Stimulated activated CD4-positive, alpha-beta T cell treated with anti-CD3 and anti-CD28 coated beads, Interleukin-12 subunit alpha, Interleukin-12 subunit beta, amount 100 ng/mL, for 4 hours (primary cell): ENCODE measurements around the gene CIPC.

Experiments used
- DNase-seq: peaks from one replicate; pipeline ENCODE4 v3.0.0-alpha.2; 2020

Gene CIPC

DNA sequence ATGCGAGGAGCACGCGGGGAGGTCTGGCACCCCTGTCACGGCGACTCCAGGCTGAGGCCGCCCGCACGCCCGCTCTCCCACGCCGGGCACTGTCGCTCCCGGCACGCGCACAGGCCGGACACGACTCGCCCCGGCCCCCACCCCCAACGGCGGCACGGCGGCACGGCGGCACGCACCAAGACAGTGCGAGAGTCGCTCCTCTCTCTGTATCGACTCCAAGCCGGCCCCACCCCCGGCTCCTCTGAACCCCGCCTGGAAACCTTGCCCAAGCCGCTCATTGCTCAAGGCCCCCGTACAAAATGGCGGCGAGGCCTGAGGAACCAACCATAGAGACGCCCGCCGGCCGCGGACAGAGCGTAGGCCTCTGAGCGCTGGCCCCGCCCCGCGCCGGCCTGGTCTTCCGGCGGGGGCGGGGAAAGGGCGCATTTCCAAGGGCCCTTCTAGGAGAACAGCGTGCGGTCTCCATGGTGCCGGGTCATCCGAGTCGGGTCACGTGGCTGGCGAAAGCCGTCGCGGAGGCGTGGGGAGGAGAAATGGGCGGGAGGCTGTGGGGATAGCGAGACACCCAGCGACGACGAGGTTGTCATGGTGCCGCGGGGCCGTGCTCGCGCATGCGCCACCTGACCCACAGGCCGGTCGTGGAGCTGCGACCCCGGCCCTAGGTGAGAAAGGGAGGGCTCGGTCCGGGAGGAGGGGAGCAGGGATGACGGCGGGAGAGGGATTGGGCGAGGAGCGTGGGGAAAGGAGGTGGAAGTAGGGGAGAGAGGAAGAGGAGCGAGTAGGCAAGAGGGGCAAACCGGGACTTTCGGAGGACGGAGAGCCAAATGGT is at the start of gene CIPC:
Gene CIPC (plus strand): TSS at position 559 of the 829 bp plus-strand sequence. CDS start 7,451 bp downstream, outside the sequence.
- peak; percentile 98 for DNase-seq

- DNase-seq: no peak
Measured at GRCh38 chr14:77051116-77051515, 46.9 kb upstream of the CIPC start.

- no peak for DNase-seq
Measured at GRCh38 chr14:77052281-77053044, 45.6 kb upstream of the CIPC start.

- peak; percentile 80 for DNase-seq
Measured at GRCh38 chr14:77053046-77053841, 44.8 kb upstream of the CIPC start.

DNA sequence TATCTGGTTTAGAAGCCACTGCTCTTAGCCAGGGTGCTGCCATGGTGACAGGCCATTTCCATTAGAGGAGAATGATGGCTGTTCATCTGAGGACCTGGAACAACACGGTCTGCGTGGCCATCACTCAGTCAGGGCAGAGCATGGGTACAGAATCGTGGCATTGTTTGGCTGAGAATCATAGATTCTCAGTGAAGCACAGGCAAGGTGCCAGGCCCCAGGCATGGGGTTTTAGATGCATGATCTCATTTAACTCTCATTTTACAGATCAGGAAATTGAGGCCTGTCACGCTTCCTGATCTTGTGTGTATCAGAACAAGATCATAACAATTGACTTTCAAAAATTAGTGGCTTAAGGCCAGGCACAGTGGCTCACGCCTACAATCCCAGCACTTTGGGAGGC is 42.8 kb upstream of the CIPC start:
- no peak for DNase-seq

DNA sequence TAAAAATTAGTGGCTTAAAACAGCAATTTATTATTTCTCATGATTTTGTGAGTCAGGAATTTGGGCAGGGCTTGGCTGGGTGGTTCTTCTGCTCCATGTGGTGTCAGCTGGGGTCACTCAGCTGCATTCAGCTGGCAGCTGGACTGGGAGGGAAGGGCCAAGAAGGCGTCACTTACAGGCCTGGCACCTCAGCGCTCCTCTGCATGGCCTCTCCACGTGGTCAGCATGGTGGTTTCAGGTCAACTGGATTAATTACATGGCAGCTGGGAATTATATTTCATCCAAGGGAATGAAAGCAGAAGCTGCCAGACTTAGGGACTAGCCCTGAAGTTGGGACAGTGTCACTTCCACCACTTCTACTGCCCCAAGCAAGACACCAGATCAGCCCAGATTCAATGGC is 42.1 kb upstream of the CIPC start:
- DNase-seq: no peak

DNA sequence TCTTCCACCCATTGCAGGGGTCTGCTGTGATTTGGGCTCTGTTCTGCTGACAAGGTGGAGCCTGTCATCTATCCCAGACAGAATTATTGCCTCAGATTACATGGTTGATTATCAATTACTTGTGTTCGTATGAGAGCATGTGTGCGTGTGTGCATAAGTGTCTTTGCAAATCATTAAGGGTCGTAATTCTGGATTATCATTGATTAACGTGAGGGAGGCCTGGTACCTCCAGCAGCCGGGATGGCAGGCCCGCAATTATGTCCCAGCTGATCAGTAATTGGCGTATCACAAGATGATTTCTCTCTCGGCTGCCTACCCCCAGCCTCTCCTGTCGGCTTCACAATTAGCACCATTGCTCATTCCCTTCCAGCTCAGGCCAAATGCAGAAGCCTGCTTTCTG is 39.9 kb upstream of the CIPC start:
- DNase-seq: no peak

- no peak for DNase-seq
Measured at GRCh38 chr14:77058785-77059184, 39.3 kb upstream of the CIPC start.

GRCh38 chr14:77059276-77059915 is 38.7 kb upstream of the CIPC start:
- DNase-seq: no peak

DNA sequence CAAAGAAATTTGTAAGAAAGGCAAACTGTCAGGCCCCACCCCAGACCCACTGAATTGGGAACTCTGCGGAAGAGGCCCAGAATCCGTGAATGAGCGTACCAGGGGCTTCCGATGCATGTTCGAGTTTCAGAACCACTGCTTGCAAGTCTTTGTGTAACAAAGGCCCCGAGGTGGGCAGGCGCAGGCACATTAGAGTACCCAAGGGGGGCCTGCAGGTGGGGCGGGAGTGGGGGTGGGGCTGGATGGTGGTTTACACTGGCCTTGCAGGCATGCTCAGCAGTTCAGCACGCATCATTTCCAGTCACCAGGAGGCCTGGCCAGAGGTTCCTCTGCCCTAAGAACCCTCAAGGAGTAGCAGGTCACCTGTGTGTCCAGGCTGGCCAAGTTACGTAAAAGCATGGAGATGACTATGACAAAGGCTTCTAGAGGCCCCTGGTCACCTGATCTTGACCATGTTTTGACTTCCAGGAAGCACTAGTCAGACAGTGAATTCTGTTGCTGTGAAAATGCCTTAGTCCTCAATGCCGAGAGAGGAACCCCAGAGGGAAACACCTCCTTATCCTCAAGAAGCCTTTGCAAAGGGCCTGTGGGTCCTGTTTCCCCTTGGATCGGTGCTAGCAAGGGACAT is 36.3 kb upstream of the CIPC start:
- DNase-seq: no peak

GRCh38 chr14:77062261-77062660 is 35.8 kb upstream of the CIPC start:
- DNase-seq: no peak

DNA sequence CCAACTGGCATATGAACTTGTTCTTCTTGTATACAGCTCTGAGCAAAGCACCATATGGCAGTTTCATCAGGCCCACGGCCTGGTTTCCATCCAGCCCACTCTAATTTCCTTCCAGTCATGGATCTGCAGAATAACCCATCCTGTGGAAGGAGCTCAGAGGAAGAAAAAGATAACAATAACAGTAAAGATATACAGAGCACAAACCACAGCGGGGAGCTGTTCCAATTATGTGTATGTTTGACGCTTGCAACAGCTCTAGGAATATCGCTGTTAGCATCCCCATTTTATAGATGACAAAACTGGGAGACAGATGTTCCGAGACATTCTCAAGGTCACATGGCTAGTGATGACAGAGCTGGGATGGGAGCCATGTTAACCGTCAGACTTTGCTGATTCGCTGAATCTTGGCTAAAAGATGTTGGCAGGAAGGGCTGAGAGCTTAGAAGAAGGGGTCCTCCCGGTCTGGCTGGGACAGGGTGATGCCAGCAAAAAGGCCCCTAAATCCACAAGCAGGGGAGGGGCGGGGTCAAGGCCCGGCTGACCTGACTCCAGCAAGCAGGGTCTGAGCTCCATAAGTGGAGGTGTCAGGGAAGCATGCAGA is 34.4 kb upstream of the CIPC start:
- DNase-seq: no peak

- no peak for DNase-seq
Measured at GRCh38 chr14:77064521-77065178, 33.4 kb upstream of the CIPC start.

DNA sequence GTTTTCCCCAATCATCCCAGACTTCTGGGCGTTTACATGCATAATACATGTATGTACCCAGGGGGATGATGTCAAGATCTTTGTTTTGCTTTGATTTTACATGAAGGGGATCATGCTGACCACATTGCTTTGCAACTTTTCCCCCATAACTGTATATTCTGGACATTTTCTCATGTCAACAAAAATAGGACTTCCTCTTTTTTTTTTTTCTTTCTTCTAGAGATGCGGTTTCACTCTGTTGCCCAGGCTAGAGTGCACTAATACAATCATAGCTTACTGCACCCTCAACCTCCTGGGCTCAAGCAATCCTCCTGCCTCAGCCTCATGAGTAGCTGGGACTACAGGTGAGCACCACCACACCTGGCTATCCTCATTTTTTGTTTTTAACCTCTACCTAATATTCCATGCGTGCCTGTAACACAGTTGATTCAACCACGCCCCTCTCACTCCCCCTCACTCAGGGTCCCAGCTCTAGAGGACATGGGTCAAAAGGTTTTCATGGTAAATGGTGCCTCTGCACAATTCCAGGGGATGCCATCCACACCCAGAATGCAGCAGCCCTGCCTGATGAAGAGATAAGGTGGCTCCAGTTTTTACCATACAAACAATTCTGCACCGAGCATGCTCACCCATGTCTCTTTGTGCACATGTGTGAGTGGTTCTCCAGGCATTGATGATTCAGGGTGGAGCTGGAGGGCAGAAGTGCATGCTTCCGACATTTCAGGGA is 32.0 kb upstream of the CIPC start:
- DNase-seq: no peak

DNA sequence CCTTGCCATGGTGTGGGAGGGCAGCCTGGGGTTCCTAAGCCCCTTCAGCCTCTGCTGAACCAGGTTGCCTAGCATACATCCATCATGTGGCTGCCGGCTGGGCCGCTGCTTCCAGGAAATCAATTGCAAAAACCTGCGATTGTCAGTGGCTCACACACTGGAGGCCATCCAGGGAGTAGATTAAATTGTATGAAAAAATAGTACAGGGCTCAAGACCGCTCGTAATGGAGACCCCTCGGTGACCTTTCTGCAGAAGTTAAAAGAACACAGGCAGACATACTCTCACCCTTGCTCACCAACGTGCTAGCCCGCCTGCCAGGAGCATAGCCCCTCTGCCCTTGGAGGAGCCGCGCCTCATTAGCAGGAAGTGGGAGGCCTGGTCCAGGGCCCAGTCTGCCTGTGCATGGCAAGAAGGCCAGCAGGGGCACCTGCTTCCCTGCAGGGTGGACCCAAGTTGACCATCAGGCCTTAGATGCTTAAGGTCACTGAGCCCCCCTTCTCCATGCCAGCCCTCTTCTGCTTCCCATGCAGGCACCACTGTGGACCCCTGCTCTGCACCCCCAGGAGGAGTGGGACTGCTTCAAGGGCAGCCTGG is 31.4 kb upstream of the CIPC start:
- DNase-seq: no peak

- peak; percentile 51 for DNase-seq
Measured at GRCh38 chr14:77067632-77068516, 30.2 kb upstream of the CIPC start.

GRCh38 chr14:77068517-77069200 is 29.4 kb upstream of the CIPC start:
- no peak for DNase-seq

DNA sequence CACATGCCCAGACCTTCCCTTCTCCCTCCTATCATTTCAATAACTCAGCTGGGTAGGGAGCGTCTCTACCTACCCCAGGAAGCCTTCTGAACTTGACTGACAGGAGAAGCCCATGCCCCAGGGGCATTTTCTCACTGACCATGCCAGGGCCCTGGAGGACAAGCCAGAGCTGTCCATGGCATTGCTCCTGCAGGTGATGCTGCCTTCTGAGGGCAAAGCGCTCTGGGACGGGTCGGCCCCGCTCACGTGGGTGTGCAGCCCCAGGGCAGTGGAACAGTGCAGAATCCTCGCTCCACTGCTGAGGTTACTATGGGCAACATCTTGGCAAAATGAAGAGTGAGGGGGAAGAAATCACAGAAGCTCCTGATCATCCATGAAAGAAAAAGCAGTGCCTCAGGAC is 28.5 kb upstream of the CIPC start:
- DNase-seq: no peak
